ENCODE data around the gene RNF214. TPM values are rescaled to one million over a fixed set of nuclear protein-coding genes. Genes with fewer than 3 reads are reported as not detected.

The RNF214 gene
- total RNA-seq, 1 experiment from 2014 or later: 7.4 TPM

DNA sequence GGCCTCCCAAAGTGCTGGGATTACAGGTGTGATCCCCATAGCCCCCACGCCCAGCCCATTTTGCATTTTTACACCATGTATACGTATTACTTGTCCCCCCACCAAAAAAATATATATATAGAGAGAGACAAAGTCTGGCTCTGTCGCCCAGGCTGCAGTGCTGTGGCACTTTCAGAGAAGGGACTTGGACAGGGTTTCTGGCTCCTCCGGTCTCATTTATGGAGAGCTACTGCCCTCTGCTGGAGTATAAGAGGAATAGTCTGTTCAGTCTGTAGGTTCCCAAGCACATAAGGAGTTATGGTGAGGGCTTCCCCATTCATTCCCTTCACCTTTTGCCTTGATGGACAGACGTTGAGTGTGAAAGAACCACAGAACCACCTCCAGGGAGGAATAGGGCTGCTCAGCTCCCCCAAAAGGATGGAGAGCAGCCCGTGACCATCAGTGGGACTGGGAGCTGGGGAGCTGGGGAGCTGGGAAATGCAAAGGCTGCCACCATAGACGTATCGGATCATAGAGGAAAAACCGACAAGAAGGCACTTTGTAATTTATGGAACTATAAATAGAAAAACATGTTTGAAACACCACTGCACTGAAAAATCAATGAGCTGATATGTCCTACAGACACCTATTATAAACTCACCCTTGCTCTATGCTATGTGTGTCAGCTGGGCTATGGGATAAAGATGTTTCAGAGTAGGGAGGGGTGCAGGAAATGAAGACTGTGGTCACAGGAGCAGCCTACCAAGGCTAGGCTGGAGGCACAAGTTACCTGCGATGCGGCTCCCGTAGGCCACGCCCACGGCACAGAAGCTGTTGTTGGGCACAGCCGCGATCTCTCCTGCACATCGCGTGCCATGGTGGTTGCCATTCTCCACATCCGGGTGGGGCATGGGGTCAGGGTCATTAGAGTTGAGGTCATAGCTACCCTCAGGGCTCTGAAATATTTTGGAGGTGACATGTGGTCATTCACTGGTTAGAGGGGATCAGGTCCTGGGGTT is 5.8 kb upstream of the RNF214 start:
- Histone ChIP-seq H3K27me3 (ENCODE audit: low read length) (no peaks in the 10 kb centered on the region), H3F3A (ENCODE audit: low read length, unreplicated experiment) (peaks cover 6% of the 10 kb centered on the region), H3K9me2 (replicated peaks; ENCODE audit: low read length) (no peaks in the 10 kb centered on the region), H3K27ac (ENCODE audit: low read length) (no peak overlapping the region), H3K9ac (ENCODE audit: low read length) (no peak overlapping the region), H3K4me3 (ENCODE audit: low read length) (no peak overlapping the region), H3K4me2 (ENCODE audit: low read length) (no peak overlapping the region), H3K36me3 (ENCODE audit: low read depth, low read length) (peaks cover 29% of the 10 kb centered on the region; the same call in 1 of the 2 replicates), H2AFZ (ENCODE audit: low read length) (no peak overlapping the region), H3K4me1 (ENCODE audit: insufficient read depth, low read length) (peaks cover 22% of the 10 kb centered on the region), H3K79me2 (ENCODE audit: low read length) (peaks cover 25% of the 10 kb centered on the region), H3K9me3 (ENCODE audit: low read length) (no peaks in the 10 kb centered on the region), H4K20me1 (ENCODE audit: low read length) (no peaks in the 10 kb centered on the region)
- ATAC-seq (peak; percentile 73), DNase-seq (peak; percentile 83)
- intact Hi-C loops (cut with micrococcal nuclease): loop anchor here (1.0 to 2.0 kb wide), 4 partner anchors 42 to 494 kb away; no protein-coding TSS in a partner anchor
- no peak for TF ChIP-seq EZH2phosphoT487 (IDR thresholded peaks at IDR 0.05; ENCODE audit: borderline replicate concordance, low read length)
- no peak for TF ChIP-seq EZH2 (IDR thresholded peaks at IDR 0.05; ENCODE audit: low read length, unreplicated experiment)
- TF ChIP-seq, protein P1, sequence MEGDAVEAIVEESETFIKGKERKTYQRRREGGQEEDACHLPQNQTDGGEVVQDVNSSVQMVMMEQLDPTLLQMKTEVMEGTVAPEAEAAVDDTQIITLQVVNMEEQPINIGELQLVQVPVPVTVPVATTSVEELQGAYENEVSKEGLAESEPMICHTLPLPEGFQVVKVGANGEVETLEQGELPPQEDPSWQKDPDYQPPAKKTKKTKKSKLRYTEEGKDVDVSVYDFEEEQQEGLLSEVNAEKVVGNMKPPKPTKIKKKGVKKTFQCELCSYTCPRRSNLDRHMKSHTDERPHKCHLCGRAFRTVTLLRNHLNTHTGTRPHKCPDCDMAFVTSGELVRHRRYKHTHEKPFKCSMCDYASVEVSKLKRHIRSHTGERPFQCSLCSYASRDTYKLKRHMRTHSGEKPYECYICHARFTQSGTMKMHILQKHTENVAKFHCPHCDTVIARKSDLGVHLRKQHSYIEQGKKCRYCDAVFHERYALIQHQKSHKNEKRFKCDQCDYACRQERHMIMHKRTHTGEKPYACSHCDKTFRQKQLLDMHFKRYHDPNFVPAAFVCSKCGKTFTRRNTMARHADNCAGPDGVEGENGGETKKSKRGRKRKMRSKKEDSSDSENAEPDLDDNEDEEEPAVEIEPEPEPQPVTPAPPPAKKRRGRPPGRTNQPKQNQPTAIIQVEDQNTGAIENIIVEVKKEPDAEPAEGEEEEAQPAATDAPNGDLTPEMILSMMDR (conservative IDR thresholded peaks at IDR 0.05; ENCODE audit: low read depth, low read length): peak; percentile 90
- ChIA-PET POLR2A (ENCODE audit: unreplicated experiment) (interaction anchor here (0.6 kb wide), 1 partner anchor 130 kb away, joined by 3 read pairs; no protein-coding TSS in a partner anchor), CTCF (interaction anchor here (0.6 to 1.4 kb wide), 3 partner anchors 41 to 391 kb away, joined by 3 to 7 read pairs (median 4); no protein-coding TSS in a partner anchor)
- BruUV-seq (replicated peaks): no TSS peak

DNA sequence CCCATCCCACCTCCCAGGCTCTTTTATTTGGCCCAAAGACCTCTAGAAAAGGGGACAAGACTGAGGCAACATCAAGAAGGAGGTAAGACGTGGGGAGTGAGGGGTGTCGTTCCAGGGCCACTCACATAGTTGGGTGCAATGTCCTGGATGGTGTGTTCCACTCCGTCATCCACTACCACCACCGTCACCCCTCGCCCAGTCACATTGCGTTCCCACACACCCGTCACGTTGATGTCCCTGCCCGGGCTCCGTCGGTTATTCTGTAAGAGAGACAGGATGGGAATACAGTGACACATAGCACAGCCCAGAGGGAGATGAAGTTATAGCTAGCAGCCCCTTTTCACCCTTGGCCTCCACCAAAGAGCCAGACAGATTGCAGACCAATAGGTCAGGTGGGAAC is 4.4 kb upstream of the RNF214 start:
- ATAC-seq (no peak), DNase-seq (no peak)
- CTCF ChIA-PET: no interaction called here
- H3K9me3 ChIP-seq (ENCODE audit: low read length): no peaks in the 10 kb centered on the region
- intact Hi-C loops (cut with micrococcal nuclease): no loop called here
- H3K4me3 ChIP-seq (ENCODE audit: low read length): no peak overlapping the region
- no TSS peak for BruUV-seq (replicated peaks)
- H4K20me1 ChIP-seq (ENCODE audit: low read length): no peaks in the 10 kb centered on the region
- POLR2A ChIA-PET (ENCODE audit: unreplicated experiment): no interaction called here
- H3K4me2 ChIP-seq (ENCODE audit: low read length): no peak overlapping the region
- TF ChIP-seq EZH2phosphoT487 (IDR thresholded peaks at IDR 0.05; ENCODE audit: borderline replicate concordance, low read length) (no peak), EZH2 (IDR thresholded peaks at IDR 0.05; ENCODE audit: low read length, unreplicated experiment) (no peak)
- TF ChIP-seq, protein P1 (conservative IDR thresholded peaks at IDR 0.05; ENCODE audit: low read depth, low read length): no peak
- H3K36me3 ChIP-seq (ENCODE audit: low read depth, low read length): peaks cover 29% of the 10 kb centered on the region; the same call in 1 of the 2 replicates
- no peak overlapping the region for H3K9ac ChIP-seq (ENCODE audit: low read length)
- no peaks in the 10 kb centered on the region for H3K27me3 ChIP-seq (ENCODE audit: low read length)
- H3K4me1 ChIP-seq (ENCODE audit: insufficient read depth, low read length): peaks cover 15% of the 10 kb centered on the region
- no peaks in the 10 kb centered on the region for H3K9me2 ChIP-seq (replicated peaks; ENCODE audit: low read length)
- peaks cover 30% of the 10 kb centered on the region for H3K79me2 ChIP-seq (ENCODE audit: low read length)
- H3K27ac ChIP-seq (ENCODE audit: low read length): no peak overlapping the region
- no peaks in the 10 kb centered on the region for H3F3A ChIP-seq (ENCODE audit: low read length, unreplicated experiment)
- H2AFZ ChIP-seq (ENCODE audit: low read length): no peak overlapping the region

Measured in PC-3 (cell line).